T-helper 1 cell (primary cell): ENCODE data around the gene FKBP8.
"Not testable (repeated sequence)": the region's sequence is repeated elsewhere in the genome, so short reads cannot be mapped to it uniquely, and the experiment has no call there.

Experiments
- DNase-seq, 5 donors: peaks; one replicate each; pipeline ENCODE4 v3.0.0-alpha.2; 2012 to 2020
- total RNA-seq, 4 donors: gene quantifications; one replicate each; lab custom pipeline; 2026; lab: John Stamatoyannopoulos, UW

The FKBP8 gene
- 97.7 to 142 (median 115) reads per million in 4 donors for total RNA-seq

- DNase-seq: peak; percentile 85 to 93 (median 90)
These were observed at the start of gene FKBP8 for GRCh38 chr19:18542941-18543813. Gene FKBP8 (minus strand): TSS chr19:18543573. CDS start chr19:18541970, 1,603 bp downstream.

- not testable (repeated sequence) for DNase-seq
These were observed 49.4 kb upstream of the FKBP8 start for GRCh38 chr19:18592732-18593131.

GRCh38 chr19:18591735-18592385, 48.5 kb upstream of the FKBP8 start:
- DNase-seq: no peak

GRCh38 chr19:18590273-18591272, 47.2 kb upstream of the FKBP8 start:
- peak in 1 of 5 donors; percentile 35 for DNase-seq

- peak; percentile 60 to 81 (median 66) for DNase-seq
These were observed 46.3 kb upstream of the FKBP8 start for GRCh38 chr19:18589380-18590272.

- peak; percentile 74 to 85 (median 82) for DNase-seq
These were observed 45.4 kb upstream of the FKBP8 start, which contains the start of gene REX1BD for GRCh38 chr19:18588611-18589379. Gene REX1BD (plus strand): TSS chr19:18588798. CDS start chr19:18588802, 4 bp downstream.

- DNase-seq: no peak
These were observed 44.7 kb upstream of the FKBP8 start for GRCh38 chr19:18587962-18588610.

GRCh38 chr19:18587561-18587960, 44.2 kb upstream of the FKBP8 start:
- DNase-seq: no peak

GRCh38 chr19:18586306-18586705, 42.9 kb upstream of the FKBP8 start:
- no peak for DNase-seq

- DNase-seq: no peak
These were observed 36.9 kb upstream of the FKBP8 start for GRCh38 chr19:18580311-18580710.

GRCh38 chr19:18577365-18577914, 34.1 kb upstream of the FKBP8 start:
- DNase-seq: no peak

GRCh38 chr19:18576383-18576782, 33.0 kb upstream of the FKBP8 start:
- DNase-seq: no peak

- no peak for DNase-seq
These were observed 31.4 kb upstream of the FKBP8 start for GRCh38 chr19:18574691-18575291.

GRCh38 chr19:18571564-18572344, 28.4 kb upstream of the FKBP8 start, which contains the start of gene UBA52:
Gene UBA52 (plus strand): TSS chr19:18571857. CDS start chr19:18573301, 1,444 bp downstream.
- peak; percentile 96 to 98 (median 98) for DNase-seq

- DNase-seq: no peak
These were observed 25.0 kb upstream of the FKBP8 start for GRCh38 chr19:18568367-18568766.

- no peak for DNase-seq
These were observed 23.6 kb upstream of the FKBP8 start for GRCh38 chr19:18566953-18567352.

- DNase-seq: no peak
These were observed 18.7 kb upstream of the FKBP8 start for GRCh38 chr19:18562086-18562485.

GRCh38 chr19:18559685-18560084, 16.3 kb upstream of the FKBP8 start:
- no peak for DNase-seq
